22Rv1 (cell line): ENCODE measurements around the gene TMEM245.

Experiments used
- H3K27ac ChIP-seq: fragments of 450-650 bp; 2 replicates; pipeline ENCODE4 v1.5.1; 2017
- CTCF ChIP-seq: fragments of 450-650 bp; IDR thresholded peaks from 2 replicates; pipeline ENCODE4 v1.5.1; 2017; ENCODE audit warnings: mild to moderate bottlenecking
- ZFX ChIP-seq: fragments of 450-650 bp; IDR thresholded peaks from 2 replicates; pipeline ENCODE4 v1.6.1; 2017; ENCODE audit warnings: antibody characterized with exemption, borderline replicate concordance

The TMEM245 gene

GRCh38 chr9:109092587-109092986, 27.2 kb downstream of the TMEM245 start:
- TF ChIP-seq CTCF (no peak), ZFX (no peak)
- no peak overlapping the region for H3K27ac ChIP-seq

GRCh38 chr9:109092051-109092580, 27.6 kb downstream of the TMEM245 start:
- TF ChIP-seq CTCF (no peak), ZFX (no peak)
- no peak overlapping the region for H3K27ac ChIP-seq

GRCh38 chr9:109088221-109088620, 31.5 kb downstream of the TMEM245 start:
- TF ChIP-seq CTCF (no peak), ZFX (no peak)
- no peak overlapping the region for H3K27ac ChIP-seq

- no peak overlapping the region for H3K27ac ChIP-seq
- no peak for TF ChIP-seq CTCF
- TF ChIP-seq ZFX, result no peak
These were observed 32.0 kb downstream of the TMEM245 start for GRCh38 chr9:109087795-109088194.

- no peak overlapping the region for H3K27ac ChIP-seq
- TF ChIP-seq ZFX (no peak), CTCF (no peak)
These were observed 33.5 kb downstream of the TMEM245 start for GRCh38 chr9:109086221-109086620.

- no peak overlapping the region for H3K27ac ChIP-seq
- TF ChIP-seq CTCF, result no peak
- TF ChIP-seq ZFX, result no peak
These were observed 34.2 kb downstream of the TMEM245 start for GRCh38 chr9:109085510-109085909.

- TF ChIP-seq ZFX, result no peak
- TF ChIP-seq CTCF, result no peak
- H3K27ac ChIP-seq, result no peak overlapping the region
These were observed 35.8 kb downstream of the TMEM245 start for GRCh38 chr9:109083813-109084405.
